Esophagus muscularis mucosa (tissue), 4 donors: ENCODE data around the gene SIRT7. TPM values are rescaled to one million over a fixed set of nuclear protein-coding genes. Genes with fewer than 3 reads are reported as not detected.

ENCODE experiments used
- DNase-seq: peaks from one replicate; pipeline ENCODE4 v3.0.0-alpha.2; 2017; ENCODE audit errors: extremely low spot score
- H3K27ac ChIP-seq, 4 donors: fragments of 200-600 bp; sonication (generic); replicated peaks in 1 of 4; 1 replicate in 3 of 4; 2 replicates in 1 of 4; pipeline ENCODE4 v1.5.1; 2016 to 2019; ENCODE audit warnings: mild to moderate bottlenecking in 1 of 4
- H3K27me3 ChIP-seq, 4 donors: fragments of 200-600 bp; sonication (generic); one replicate each; pipeline versions ENCODE4 v1.5.1 to v1.6.0; 2016 to 2019
- H3K36me3 ChIP-seq, 4 donors: fragments of 200-600 bp; sonication (generic); one replicate each; pipeline ENCODE4 v1.5.1; 2016 to 2019
- H3K4me1 ChIP-seq, 4 donors: fragments of 200-600 bp; sonication (generic); one replicate each; pipeline ENCODE4 v1.5.1; 2016 to 2019
- H3K4me3 ChIP-seq, 4 donors: fragments of 200-600 bp; sonication (generic); 1 replicate in 2 of 4; 2 replicates in 2 of 4; pipeline ENCODE4 v1.5.1; 2016 to 2019; ENCODE audit warnings: mild to moderate bottlenecking in 4 of 4, moderate library complexity in 1 of 4
- H3K9me3 ChIP-seq, 4 donors: fragments of 200-600 bp; sonication (generic); 1 replicate in 3 of 4; 2 replicates in 1 of 4; pipeline ENCODE4 v1.5.1; 2016 to 2019
- EP300 ChIP-seq: sonication (generic); formaldehyde crosslinking; IDR thresholded peaks from one replicate; pipeline ENCODE4 v1.6.1; 2017; ENCODE audit warnings: antibody characterized with exemption
- POLR2A ChIP-seq: fragments of 450-650 bp; IDR thresholded peaks from one replicate; pipeline ENCODE4 v1.6.1; 2017; ENCODE audit warnings: antibody characterized with exemption, moderate library complexity, mild to moderate bottlenecking, low read depth
- POLR2AphosphoS5 ChIP-seq, 2 donors: sonication (generic); formaldehyde crosslinking; IDR thresholded peaks; one replicate each; pipeline ENCODE4 v1.6.1; 2017; ENCODE audit warnings: antibody characterized with exemption in 2 of 2
- WGBS: methylation state at CpG from one replicate; pipeline ENCODE4 v1.1.5; 2018; 5-methylcytosine and 5-hydroxymethylcytosine counted together
- intact Hi-C: fragments of 100-400 bp; cut with DNase I; formaldehyde crosslinking; loops from one replicate; pipeline ENCODE4 v1.15.1; 2023
- total RNA-seq, 4 donors: library from RNA; depleted of rRNA; stranded (reverse); fragments of >200 nt; gene quantifications; one replicate each; pipeline versions ENCODE4 v1.1.0 to v1.2.1, GENCODE V29; 2016
- TF ChIP-seq, protein P1 (sequence below), 3 experiments: fragments of 200-600 bp in 2 of 3; fragments of 450-650 bp in 1 of 3; sonication (generic) in 2 of 3; IDR thresholded peaks; one replicate each; pipeline ENCODE4 v1.5.1; 2017 to 2019; ENCODE audit warnings: antibody characterized with exemption in 3 of 3, mild to moderate bottlenecking in 2 of 3, moderate library complexity in 1 of 3

Gene SIRT7
- total RNA-seq, 4 donors from 2014 or later = 13.9 to 27.0 (median 19.9) TPM

DNA sequence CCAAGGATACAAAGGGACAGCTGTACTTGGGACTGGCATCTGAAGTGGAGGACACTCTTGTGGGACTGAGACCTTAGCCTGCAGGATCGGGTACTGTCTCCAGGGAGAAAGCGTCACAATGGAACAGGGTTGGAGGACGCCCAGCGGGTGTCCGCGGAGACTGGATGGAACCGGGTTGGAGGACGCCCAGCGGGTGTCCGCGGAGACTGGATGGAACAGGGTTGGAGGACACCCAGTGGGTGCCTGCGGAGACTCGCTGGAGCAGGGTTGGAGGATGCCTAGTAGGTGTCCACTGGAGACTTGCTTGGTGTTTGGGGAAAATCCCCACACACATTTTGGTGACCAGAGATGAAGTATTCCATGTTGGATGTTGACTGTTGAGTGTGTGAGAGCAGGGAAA lies 29.2 kb upstream of the SIRT7 start, which contains the start of gene MYADML2:
Gene MYADML2, minus strand, starts transcription at position 45 of the 400 bp plus-strand sequence. CDS start 5,492 bp downstream, outside the sequence.
- Histone ChIP-seq H3K27ac (no peak within 1 kb of the TSS), H3K4me1 (peaks cover 0 to under 1% (median 0%) of the 10 kb centered on the region in 4 donors), H3K27me3 (peaks cover 0 to 29% (median 6%) of the 10 kb centered on the region in 4 donors), H3K4me3 (no peak within 1 kb of the TSS), H3K9me3 (no peaks in the 10 kb centered on the region), H3K36me3 (no peaks in the 10 kb centered on the region)
- whole genome bisulfite sequencing = 89% methylated on average over 12 of the region's 13 CpGs
- TF ChIP-seq POLR2A = no peak
- TF ChIP-seq, protein P1, sequence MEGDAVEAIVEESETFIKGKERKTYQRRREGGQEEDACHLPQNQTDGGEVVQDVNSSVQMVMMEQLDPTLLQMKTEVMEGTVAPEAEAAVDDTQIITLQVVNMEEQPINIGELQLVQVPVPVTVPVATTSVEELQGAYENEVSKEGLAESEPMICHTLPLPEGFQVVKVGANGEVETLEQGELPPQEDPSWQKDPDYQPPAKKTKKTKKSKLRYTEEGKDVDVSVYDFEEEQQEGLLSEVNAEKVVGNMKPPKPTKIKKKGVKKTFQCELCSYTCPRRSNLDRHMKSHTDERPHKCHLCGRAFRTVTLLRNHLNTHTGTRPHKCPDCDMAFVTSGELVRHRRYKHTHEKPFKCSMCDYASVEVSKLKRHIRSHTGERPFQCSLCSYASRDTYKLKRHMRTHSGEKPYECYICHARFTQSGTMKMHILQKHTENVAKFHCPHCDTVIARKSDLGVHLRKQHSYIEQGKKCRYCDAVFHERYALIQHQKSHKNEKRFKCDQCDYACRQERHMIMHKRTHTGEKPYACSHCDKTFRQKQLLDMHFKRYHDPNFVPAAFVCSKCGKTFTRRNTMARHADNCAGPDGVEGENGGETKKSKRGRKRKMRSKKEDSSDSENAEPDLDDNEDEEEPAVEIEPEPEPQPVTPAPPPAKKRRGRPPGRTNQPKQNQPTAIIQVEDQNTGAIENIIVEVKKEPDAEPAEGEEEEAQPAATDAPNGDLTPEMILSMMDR (IDR thresholded peaks at IDR 0.05) = no peak
- TF ChIP-seq POLR2AphosphoS5 (IDR thresholded peaks at IDR 0.05) = no peak
- TF ChIP-seq EP300 = no peak
- intact Hi-C loops = no loop called here
- DNase-seq = no peak

DNA sequence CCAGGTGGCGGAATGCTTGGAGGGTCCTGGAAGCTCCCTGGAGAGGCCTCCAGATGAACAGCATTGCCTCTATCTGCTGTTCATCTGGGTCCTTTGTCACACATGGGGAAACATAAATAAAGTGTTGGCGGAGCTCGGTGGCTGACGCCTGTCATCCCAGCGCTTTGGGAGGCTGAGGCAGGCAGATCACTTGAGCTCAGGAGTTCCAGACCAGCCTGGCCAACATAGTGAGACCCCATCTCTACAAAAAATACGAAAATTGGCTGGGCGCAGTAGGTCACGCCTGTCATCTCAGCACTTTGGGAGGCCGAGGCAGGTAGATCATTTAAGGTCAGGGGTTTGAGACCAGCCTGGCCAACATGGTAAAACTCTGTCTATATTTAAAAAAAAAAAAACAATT lies 26.9 kb upstream of the SIRT7 start:
- Histone ChIP-seq H3K36me3 (no peaks in the 10 kb centered on the region), H3K27ac (no peak overlapping the region), H3K27me3 (peaks cover 0 to 52% (median 12%) of the 10 kb centered on the region in 4 donors), H3K4me1 (peaks cover 0 to 15% (median 11%) of the 10 kb centered on the region in 4 donors), H3K9me3 (no peaks in the 10 kb centered on the region), H3K4me3 (no peak overlapping the region)
- WGBS = 81% methylated on average over 9 of the region's 9 CpGs
- no peak for DNase-seq
- no peak for TF ChIP-seq POLR2AphosphoS5 (IDR thresholded peaks at IDR 0.05)
- TF ChIP-seq, protein P1 (IDR thresholded peaks at IDR 0.05) = no peak
- no peak for TF ChIP-seq EP300
- TF ChIP-seq POLR2A = no peak
- intact Hi-C loops = no loop called here

DNA sequence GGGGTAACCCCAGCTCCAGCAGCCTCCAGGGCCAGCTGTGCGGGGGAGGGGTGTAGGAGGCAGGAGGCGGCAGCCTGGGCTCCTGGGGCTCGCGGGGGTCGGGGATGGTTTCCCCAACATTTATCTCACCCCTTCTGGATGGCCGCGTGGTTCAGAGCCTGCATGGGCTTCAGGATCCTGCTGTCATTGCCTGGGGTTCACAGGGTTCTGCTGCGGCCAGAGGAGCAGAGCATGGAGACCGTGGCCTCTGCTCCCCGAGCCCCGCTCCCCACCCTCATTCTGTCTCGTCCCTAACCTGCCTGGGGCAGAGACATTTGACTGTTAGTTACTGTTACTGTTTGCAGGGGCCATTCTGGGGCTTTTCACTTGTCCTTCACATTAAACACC lies 24.2 kb upstream of the SIRT7 start:
- WGBS = 46% methylated on average over 11 of the region's 12 CpGs
- no peak for DNase-seq
- H3K27me3 ChIP-seq = peaks cover 0 to 58% (median 12%) of the 10 kb centered on the region in 4 donors
- H3K9me3 ChIP-seq = no peaks in the 10 kb centered on the region
- peaks cover 12 to 26% (median 22%) of the 10 kb centered on the region in 4 donors for H3K4me1 ChIP-seq
- H3K27ac ChIP-seq = no peak overlapping the region
- no peaks in the 10 kb centered on the region for H3K36me3 ChIP-seq
- H3K4me3 ChIP-seq = no peak overlapping the region
- TF ChIP-seq EP300 (no peak), POLR2AphosphoS5 (IDR thresholded peaks at IDR 0.05) (no peak), POLR2A (no peak)
- TF ChIP-seq, protein P1 (IDR thresholded peaks at IDR 0.05) = no peak
- intact Hi-C loops = no loop called here

DNA sequence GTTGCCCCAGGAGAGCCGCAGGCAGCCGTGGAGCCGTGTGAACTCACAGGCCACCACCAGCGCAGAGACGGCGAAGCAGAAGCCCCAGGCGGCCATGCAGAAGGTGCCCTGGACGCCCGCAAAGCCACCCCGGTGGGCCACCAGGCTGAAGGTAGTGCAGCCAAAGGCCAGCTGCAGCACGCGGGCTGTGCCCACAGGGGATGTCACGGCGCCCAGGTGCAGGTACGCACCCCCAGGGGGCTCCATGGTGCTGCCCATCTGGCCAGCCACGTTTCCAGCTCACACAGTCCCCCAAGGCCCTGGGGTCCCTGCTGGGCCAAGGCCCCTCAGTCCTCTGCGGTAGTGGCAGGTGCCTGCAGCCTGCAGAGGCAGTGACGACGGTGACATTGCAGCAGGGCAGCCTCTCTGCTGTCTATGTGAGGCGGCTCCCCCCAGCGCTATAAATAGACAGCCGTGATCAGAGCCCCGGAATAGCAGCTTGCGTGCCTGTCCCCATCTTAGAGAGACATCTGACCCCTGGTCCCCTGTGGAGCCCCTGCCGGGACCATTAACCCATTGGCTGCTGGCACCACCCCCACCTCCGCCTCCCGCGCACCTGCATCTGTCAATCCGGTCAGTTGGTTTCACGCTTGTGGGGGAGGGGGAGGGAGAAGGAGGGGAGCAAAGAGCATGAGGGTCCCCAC lies 23.6 kb upstream of the SIRT7 start:
- DNase-seq = no peak
- Histone ChIP-seq H3K9me3 (no peaks in the 10 kb centered on the region), H3K4me3 (no peak overlapping the region)

More for the DNA sequence above, 23.6 kb upstream of the SIRT7 start:
- intact Hi-C loops = no loop called here
- no peaks in the 10 kb centered on the region for H3K36me3 ChIP-seq
- peaks cover 17 to 30% (median 27%) of the 10 kb centered on the region in 4 donors for H3K4me1 ChIP-seq
- peaks cover 0 to 57% (median 12%) of the 10 kb centered on the region in 4 donors for H3K27me3 ChIP-seq
- 47% methylated on average over 25 of the region's 30 CpGs for WGBS
- no peak for TF ChIP-seq EP300
- peak; percentile 19 for TF ChIP-seq POLR2A
- no peak for TF ChIP-seq POLR2AphosphoS5 (IDR thresholded peaks at IDR 0.05)
- TF ChIP-seq, protein P1 (IDR thresholded peaks at IDR 0.05) = no peak
- no peak overlapping the region for H3K27ac ChIP-seq
